GM19468 (cell line): ENCODE results near the gene SPINT1.

Experiments
- ATAC-seq: cut with Tn5 transposase; IDR thresholded peaks from one replicate; pipeline ENCODE4 v1.9.1; 2021; ENCODE audit warnings: mild to moderate bottlenecking, moderate library complexity, moderate number of reproducible peaks; ENCODE audit not compliant: unreplicated experiment; ENCODE audit errors: extremely low read depth

Gene SPINT1

DNA sequence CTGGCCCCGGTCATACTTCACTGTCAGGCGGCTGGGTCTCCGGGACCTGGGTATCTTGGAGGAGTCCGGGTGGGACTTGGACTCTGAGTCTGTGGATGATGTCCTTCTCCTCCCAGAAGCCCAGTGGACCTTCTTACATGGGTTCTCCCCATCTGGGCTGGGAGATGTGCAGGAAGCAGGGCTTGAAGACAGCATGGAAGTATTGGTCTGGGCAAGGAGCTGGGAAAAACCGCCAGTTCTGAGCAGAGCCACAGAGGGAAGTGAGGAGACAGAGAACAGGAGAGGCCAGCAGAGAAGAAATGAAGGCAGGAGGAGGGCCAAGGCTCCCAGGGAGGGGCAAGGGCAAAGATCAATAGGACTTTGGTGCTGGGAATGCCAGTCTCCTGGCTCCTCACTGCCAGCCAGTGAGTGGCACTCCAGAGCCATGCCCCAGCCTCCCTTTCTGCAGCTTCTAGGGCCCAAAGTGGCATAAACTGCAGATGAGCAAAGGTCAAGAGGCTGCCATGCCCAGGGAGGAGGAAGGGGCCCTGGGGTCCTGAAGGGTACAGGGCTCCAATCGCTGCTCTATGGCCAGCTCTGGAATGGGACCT lies 15.3 kb upstream of the SPINT1 start, which contains the start of gene PPP1R14D:
TSS of gene PPP1R14D (minus strand) at position 262 of the 590 bp plus-strand sequence. CDS start at position 195, 67 bp downstream.
- ATAC-seq = no peak

DNA sequence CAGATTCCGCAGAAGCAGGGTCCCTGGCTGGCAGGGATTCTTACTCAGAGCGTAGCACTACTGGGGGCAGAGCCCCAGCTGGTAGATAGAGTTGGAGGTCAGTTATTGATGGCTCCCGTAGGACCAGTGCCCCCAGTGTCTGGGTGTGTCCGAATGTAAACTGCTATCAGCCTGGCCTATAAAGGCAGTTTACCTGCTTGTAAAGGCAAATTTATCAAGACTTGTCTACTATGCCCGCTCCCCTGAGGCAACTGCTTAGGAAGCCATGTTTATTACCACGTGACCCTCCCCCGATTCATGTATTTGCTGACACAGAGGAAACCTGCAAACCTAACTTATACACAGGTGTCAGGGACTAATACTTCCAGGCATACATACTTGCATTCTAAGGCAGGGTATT lies 14.7 kb upstream of the SPINT1 start:
- ATAC-seq = no peak

DNA sequence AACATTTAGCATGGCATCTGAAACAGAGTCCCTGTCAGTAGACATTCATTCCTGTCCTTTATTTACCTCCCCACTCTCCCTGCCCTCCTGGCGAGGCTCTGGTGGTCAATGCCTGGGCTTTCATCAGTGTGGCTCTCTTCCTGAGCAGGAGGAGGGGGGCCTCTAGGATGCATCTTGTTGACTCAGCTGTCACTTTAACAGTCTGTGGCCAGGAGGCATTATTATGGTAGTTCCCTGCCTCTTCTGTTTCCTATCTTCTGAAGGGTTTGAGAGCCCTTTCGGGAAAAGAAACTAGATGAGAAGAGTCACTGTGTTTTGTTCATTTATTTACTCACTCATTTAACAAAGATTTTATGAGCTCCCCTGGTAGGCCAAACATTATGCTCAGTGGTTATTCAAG lies 13.0 kb upstream of the SPINT1 start:
- no peak for ATAC-seq

DNA sequence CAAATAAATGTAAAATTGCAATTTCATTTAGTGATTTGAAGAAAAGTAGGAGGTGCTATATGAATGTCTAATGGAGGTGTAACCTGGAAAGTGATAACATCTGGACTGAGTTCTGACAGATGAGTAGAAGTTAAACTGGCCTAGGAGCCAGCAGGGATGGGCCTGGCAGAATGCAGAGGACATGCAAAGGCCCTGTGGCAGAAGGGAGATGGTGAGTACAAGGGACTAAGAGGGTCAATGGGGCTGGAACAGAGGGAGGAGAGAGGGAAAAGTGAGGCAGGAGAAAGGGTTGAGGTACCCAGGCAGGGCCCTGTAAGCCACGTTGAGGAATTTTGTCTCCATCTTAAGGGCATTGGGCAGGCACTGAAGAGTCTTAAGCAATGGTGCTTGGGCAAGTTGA lies 12.0 kb upstream of the SPINT1 start:
- no peak for ATAC-seq

DNA sequence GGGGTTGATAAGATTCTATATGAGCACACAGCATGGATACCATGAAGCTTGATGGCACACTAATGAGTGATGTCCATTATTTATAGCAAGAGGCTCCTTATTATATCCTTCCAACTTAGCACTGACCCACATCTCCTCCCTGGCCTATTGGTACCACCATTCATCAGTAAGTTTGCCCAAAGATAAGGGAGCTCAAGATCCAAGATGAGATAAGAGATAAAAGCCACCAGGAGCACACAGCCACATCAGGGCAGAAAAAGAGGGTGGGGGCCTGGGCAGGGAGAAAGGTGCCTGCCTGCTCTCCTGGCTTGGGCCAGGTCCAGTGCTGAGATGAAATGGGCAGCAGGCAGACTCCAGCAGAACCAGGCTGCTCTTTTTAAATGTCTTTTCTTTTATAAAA lies 10.9 kb upstream of the SPINT1 start:
- ATAC-seq = no peak

DNA sequence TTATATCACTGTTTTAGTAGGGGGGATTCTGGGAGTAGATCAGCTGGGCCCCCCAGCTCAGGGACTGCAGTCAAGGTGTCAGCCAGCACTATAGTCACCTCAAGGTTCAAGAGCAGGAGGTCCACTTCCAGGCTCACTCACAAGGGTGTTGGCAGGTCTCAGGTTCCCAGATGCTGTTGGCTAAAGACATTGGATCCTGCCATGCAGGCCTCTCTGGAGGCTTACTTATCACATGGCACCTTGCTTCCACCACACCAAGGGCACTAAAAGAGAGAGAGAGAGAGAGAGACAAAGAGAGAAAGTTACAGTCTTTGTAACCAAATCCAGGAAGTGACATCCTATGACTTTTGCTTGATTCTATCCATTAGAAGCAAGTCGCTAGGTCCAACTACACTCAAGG lies 7.8 kb upstream of the SPINT1 start:
- no peak for ATAC-seq

DNA sequence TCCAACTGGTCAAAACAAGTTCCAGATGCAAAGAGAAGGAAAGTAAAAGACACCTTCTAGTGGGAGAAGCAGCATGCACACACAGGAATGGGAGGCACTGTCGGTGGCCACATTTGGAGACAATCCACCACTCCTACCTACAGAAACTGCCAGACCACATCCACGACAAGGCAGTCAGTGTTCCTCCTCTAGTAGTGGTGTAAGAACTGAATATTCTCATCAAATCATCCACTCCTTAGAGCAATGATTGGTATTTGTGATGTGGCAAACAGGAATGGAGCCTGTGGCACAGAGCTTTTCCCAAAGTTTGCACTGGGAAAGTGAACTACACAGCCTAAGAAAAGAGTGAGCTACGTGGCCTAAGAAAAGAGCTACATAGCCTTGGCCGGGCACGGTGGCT lies 5.1 kb upstream of the SPINT1 start:
- ATAC-seq = no peak

DNA sequence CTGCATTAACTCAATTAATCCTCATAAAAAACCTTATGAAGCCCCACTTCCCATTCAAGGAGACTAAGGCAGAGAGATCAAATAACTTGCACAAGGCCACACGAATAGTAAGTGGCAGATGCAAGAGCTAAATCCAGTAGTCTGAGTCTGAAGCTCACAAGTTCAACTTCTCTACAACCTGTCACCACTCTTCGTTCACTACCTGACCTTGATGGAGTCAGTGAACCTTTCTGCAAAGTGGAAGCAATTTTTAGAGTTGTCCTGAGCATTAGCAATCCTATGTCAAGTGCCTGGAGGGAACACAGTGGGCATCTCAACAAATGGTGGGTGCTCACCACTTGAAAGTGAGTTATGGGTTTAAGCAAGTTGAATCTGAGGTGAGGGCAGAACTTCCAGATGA lies 2.1 kb upstream of the SPINT1 start:
- no peak for ATAC-seq

DNA sequence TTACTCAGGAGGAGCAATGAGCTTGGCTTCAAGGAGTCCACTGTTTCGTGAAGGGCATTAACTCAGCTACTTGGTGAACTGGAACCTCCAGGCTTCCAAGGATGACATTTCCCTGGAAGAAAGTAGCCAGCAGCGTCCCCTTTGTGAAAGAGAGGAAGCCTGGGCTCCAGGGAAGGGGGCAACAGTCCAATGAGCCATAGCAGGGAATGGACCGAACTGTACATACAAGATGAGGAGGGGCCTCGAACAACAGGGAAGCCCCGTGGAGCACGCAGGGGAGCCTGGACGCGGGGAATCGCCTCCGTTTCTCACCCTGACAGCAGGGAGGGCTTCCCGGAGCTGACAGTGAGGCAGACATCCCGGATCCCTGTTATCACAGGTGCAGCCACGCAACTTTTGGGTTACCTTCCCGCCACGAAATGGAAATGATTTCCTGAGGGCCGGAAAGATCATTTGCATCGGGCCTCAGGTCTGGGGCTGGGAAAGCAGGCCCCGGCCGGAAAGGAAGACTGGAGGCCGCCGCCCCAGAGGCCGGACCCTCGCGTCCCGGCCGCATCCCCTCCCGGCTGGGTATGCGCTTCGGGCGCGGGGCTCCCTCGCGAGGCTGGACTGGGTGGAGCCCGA lies 475 bp upstream of the SPINT1 start:
- ATAC-seq = no peak

DNA sequence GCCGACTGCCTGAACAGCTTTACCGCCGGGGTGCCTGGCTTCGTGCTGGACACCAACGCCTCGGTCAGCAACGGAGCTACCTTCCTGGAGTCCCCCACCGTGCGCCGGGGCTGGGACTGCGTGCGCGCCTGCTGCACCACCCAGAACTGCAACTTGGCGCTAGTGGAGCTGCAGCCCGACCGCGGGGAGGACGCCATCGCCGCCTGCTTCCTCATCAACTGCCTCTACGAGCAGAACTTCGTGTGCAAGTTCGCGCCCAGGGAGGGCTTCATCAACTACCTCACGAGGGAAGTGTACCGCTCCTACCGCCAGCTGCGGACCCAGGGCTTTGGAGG lies 815 bp downstream of the SPINT1 start:
- no peak for ATAC-seq

DNA sequence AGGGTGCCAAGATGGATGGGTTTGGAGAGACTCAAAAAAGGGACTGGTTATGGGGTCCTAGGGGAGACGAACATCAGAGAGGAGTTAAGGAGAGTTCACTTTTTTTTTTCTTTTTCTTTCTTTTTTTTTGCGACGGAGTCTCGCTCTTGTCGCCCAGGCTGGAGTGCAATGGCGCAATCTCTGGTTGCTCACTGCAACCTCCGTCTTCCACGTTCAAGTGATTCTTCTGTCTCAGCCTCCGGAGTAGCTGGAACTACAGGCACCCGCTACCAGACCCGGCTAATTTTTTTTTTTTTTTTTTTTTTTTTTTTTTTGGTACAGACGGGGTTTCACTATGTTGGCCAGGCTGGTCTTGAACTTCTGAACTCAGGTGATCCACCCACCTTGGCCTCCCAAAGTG lies 1.2 kb downstream of the SPINT1 start:
- no peak for ATAC-seq

DNA sequence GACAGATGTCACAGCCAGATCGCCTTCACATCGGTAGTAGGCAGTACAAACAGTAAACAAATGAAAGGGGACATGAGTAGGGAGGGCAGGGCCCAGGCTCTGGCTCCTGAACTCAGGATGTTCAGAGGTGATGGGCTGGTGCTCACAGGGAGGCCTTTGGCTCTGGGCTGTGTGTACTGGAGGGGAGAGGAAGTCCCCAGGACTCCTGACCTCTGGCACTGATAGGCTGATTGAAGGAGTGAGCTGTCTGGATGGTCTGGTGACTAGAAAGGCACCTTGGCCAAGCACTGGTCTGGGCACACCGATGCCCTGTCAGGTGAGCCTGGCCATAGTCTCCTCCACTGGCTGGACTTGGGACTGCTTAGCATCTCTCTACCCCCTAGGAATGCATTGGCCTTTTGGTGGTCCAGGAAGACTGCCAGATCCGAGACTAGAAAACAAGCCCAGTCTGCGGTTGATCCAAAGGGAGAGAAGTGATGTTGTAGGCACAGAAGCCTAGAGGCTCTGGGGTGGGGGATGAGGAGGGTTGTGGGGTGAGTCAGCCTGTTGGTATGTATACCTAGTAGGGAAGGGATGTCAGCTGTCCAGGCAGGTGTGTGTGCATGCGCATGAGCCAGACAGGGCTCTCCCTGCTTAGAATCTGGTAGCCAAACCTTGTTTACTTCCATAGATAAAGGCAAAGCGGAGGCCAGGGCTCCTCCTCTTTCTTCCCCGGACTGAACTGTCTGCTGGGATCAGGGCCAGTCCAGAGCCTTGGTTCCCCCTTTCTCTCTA lies 1.9 kb downstream of the SPINT1 start:
- no peak for ATAC-seq

DNA sequence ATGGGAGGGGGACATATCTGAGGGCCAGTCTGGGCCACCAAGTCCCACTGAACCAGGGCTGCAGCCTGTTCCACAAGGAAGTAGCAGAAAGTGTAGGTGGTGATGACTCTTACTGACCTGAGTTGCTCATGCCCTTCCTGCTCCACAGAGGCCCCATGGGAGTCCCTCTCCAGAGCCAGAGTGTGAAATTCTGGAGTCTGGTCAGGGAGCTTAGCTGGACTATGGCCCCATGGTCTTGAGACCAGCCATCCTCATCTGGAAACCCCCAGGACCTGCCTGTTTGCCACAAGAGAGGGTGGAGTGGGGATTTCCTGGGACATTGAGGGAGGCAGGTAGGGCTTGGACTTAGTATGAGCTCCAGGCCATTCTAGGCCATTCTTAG lies 3.0 kb downstream of the SPINT1 start:
- no peak for ATAC-seq

DNA sequence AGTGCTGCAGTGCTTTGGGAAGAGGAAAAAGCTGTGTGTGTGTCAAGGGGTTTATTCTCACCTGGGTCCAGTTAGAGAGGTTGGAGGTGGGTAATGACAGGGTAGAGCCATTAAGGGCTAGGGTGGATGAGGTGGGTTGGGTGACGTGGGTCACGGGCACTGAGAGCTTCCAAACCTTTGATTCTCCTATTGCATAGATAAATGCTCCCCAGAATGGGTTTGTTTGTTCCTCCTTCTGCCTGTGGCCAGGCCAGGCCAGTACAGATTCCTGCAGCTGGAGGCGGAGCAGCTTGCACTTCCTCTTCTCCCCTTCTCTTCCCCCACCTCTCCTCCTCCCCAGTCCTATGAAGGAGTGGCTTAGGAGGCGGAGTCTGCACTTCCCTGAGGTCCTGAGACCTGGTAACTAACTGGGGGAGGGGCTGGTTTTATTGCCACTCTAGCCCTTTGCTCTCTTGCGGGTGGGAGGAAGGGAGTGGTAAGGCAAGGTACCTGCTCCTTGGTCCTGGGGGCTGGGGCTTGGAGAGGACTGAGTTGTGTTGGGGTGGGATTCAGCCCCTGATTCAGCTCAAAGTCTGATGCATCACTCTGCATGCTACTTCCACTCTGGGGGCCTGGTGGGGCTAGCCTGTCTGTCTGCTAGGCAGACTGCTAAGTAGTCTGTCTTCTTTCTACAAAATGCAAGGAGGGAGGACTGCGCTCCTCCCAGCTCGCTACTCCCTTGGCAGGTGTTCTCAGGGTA lies 3.5 kb downstream of the SPINT1 start:
- no peak for ATAC-seq

DNA sequence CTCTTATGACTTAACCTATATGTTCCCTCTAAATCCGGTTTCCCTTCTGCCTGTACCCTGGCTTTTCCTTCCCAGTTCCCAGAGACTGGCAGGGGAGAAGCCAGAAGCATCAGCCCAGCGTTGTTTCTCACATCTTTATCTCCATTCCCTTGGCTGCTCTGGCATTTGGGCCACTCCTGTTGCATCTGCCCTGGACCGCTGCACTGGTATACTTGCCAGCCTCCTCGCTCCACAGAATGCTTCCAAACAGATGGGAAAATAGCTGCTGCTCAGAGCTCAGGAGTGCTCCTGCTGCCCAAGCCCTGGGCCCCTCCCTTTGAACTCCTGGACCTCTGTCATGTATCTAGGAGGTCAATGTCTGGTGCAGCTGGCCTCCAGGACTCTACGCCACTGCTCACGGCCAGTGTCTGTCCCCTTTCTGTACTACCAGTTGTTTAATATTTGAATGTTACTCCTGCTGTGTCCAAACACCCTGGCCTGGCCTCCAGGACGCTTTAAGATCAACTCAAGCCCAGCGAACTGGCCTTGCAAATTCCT lies 6.8 kb downstream of the SPINT1 start:
- ATAC-seq = no peak

DNA sequence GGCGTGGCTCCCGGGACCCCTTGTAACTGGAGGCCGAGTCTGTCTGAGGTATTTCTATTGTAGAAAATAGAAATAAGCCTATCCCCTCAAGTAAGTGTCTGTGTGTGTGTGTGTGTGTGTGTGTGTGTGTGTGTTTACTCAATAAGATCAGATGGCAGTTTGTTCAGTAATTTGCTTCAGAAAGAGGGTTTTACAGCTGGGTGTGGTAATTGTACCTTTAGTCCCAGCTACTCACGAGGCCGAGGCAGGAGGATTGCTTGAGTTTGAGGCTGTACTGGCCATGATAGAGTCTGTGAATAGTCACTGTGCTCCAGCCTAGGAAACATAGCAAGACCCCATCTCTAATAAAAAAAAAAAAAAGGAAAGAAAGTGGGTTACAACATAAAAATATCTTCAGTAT lies 8.7 kb downstream of the SPINT1 start:
- ATAC-seq = no peak

DNA sequence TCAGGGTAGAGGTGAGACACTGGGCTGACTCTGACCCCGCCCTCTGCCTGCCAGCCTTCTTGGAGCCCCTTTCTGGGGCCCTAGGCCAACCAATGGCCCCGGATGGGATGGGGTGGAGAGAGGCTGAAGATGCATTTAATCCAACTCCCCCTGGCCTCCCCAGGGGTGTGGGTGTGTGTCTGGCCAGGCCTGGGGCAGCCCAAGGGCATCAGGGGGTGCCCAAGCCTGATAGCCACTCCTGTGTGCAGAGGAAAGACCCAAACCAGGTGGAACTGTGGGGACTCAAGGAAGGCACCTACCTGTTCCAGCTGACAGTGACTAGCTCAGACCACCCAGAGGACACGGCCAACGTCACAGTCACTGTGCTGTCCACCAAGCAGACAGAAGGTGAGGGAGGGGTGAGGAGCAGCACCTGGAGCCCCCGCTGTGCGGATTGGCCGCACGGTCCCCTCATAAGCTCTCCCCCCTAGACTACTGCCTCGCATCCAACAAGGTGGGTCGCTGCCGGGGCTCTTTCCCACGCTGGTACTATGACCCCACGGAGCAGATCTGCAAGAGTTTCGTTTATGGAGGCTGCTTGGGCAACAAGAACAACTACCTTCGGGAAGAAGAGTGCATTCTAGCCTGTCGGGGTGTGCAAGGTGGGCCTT lies 9.5 kb downstream of the SPINT1 start:
- ATAC-seq = no peak

DNA sequence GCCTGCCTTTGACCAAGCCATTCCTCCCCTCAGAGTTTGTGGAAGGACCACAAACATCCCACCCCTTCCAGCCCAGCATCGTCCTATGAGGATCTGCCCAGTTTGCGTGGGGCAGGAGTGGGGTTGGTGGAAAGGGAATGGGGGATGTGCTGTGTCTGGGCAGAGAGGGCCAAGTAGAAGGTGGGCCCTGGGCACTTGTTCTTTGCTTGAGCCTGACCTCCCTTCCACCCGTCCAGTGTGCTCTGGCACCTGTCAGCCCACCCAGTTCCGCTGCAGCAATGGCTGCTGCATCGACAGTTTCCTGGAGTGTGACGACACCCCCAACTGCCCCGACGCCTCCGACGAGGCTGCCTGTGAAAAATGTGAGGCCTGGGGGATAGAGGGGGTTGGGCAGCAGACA lies 10.3 kb downstream of the SPINT1 start:
- no peak for ATAC-seq

DNA sequence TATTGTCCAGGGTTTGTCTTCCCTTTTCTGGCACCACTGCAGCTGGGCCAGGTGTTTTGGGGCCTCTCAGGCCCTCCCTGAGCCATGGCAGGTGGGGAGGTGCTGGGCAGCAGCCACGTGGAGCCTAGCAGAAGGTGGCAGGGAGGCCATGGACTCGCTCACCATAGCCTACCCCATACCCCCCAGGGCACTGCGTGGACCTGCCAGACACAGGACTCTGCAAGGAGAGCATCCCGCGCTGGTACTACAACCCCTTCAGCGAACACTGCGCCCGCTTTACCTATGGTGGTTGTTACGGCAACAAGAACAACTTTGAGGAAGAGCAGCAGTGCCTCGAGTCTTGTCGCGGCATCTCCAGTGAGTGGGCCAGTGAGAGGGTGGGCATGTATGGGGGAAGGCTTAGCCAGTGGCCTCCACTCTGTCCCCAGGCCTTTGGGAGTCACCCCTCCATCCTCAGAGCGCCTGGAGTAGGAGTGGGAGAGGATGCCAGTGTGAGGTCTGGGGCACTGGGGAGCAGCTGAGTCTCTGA lies 11.9 kb downstream of the SPINT1 start:
- no peak for ATAC-seq

DNA sequence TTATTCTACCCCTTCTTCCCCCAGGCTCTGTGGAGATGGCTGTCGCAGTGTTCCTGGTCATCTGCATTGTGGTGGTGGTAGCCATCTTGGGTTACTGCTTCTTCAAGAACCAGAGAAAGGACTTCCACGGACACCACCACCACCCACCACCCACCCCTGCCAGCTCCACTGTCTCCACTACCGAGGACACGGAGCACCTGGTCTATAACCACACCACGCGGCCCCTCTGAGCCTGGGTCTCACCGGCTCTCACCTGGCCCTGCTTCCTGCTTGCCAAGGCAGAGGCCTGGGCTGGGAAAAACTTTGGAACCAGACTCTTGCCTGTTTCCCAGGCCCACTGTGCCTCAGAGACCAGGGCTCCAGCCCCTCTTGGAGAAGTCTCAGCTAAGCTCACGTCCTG lies 12.9 kb downstream of the SPINT1 start:
- no peak for ATAC-seq
